DND-41 (cell line): Measurements from ENCODE around the gene FRMD8.

Source experiments
- ATAC-seq: fragments of 200-7000 bp; cut with Tn5 transposase; 3 replicates; pipeline ENCODE4 v1.9.1; 2021; ENCODE audit warnings: low read depth; ENCODE audit not compliant: insufficient read depth
- DNase-seq: peaks from one replicate; pipeline ENCODE4 v3.0.0-alpha.2; 2020
- H2AFZ ChIP-seq: 2 replicates; pipeline ENCODE4 v1.6.0; 2012; ENCODE audit warnings: low read depth, low read length
- H3K27ac ChIP-seq: 2 replicates; pipeline ENCODE4 v1.5.1; 2012; ENCODE audit warnings: low read length, inconsistent platforms
- H3K27me3 ChIP-seq: fragments of 200-600 bp; sonication (generic); 2 replicates; pipeline ENCODE4 v1.6.0; 2012; ENCODE audit warnings: low read length, mild to moderate bottlenecking, inconsistent platforms; ENCODE audit not compliant: insufficient read depth, poor library complexity
- H3K36me3 ChIP-seq: 2 replicates; pipeline ENCODE4 v1.5.1; 2012; ENCODE audit warnings: low read length, inconsistent platforms; ENCODE audit not compliant: insufficient read depth
- H3K4me1 ChIP-seq: 2 replicates; pipeline ENCODE4 v1.5.1; 2012; ENCODE audit warnings: mild to moderate bottlenecking, low read length; ENCODE audit not compliant: insufficient read depth
- H3K4me2 ChIP-seq: 2 replicates; pipeline ENCODE4 v1.6.0; 2012; ENCODE audit warnings: mild to moderate bottlenecking, moderate library complexity, low read length, inconsistent platforms; ENCODE audit not compliant: insufficient read depth
- H3K4me3 ChIP-seq, 2 experiments: fragments of 200-600 bp in 1 of 2; shearing (Covaris generic) in 1 of 2; 2 replicates each; pipeline ENCODE4 v1.5.1; 2012 to 2016; ENCODE audit warnings: inconsistent platforms in 2 of 2, low read length in 2 of 2, mild to moderate bottlenecking in 2 of 2, low read depth in 1 of 2, moderate library complexity in 1 of 2
- H3K79me2 ChIP-seq: 2 replicates; pipeline ENCODE4 v1.6.0; 2012; ENCODE audit warnings: low read length, inconsistent platforms; ENCODE audit not compliant: insufficient read depth
- H3K9ac ChIP-seq: 2 replicates; pipeline ENCODE4 v1.6.0; 2012; ENCODE audit warnings: low read depth, mild to moderate bottlenecking, inconsistent platforms, low read length, moderate library complexity
- H3K9me3 ChIP-seq: 2 replicates; pipeline ENCODE4 v1.5.1; 2012; ENCODE audit warnings: low read length, moderate library complexity, mild to moderate bottlenecking, inconsistent platforms; ENCODE audit not compliant: insufficient read depth, severe bottlenecking
- H4K20me1 ChIP-seq: 2 replicates; pipeline ENCODE4 v1.6.0; 2012; ENCODE audit warnings: low read length; ENCODE audit not compliant: insufficient read depth
- EZH2 ChIP-seq: IDR thresholded peaks from 3 replicates; pipeline ENCODE4 v1.6.1; 2012; ENCODE audit warnings: borderline replicate concordance, low read depth, mild to moderate bottlenecking, moderate library complexity, low read length, inconsistent platforms; ENCODE audit not compliant: severe bottlenecking
- TF ChIP-seq, protein P1 (sequence below): IDR thresholded peaks from 2 replicates; pipeline ENCODE4 v1.5.1; 2012; ENCODE audit warnings: borderline replicate concordance, low read length, moderate library complexity, mild to moderate bottlenecking; ENCODE audit not compliant: poor library complexity, severe bottlenecking; ENCODE audit errors: extremely low read depth

FRMD8 gene

GRCh38 chr11:65425971-65426838 is 39.8 kb downstream of the FRMD8 start:
- DNase-seq (no peak), ATAC-seq (no peak)
- peaks cover 47% of the 10 kb centered on the region for H3K36me3 ChIP-seq
- H3K9ac ChIP-seq = peak overlapping the region; percentile 98
- H4K20me1 ChIP-seq = peaks cover 83% of the 10 kb centered on the region
- H3K27ac ChIP-seq = peak overlapping the region; percentile 99
- peaks cover 97% of the 10 kb centered on the region for H3K79me2 ChIP-seq
- H3K4me1 ChIP-seq = peaks cover 65% of the 10 kb centered on the region
- no peak overlapping the region for H2AFZ ChIP-seq
- no peaks in the 10 kb centered on the region for H3K9me3 ChIP-seq
- peak overlapping the region; percentile 86 for H3K4me2 ChIP-seq
- no peak for TF ChIP-seq EZH2
- TF ChIP-seq, protein P1, sequence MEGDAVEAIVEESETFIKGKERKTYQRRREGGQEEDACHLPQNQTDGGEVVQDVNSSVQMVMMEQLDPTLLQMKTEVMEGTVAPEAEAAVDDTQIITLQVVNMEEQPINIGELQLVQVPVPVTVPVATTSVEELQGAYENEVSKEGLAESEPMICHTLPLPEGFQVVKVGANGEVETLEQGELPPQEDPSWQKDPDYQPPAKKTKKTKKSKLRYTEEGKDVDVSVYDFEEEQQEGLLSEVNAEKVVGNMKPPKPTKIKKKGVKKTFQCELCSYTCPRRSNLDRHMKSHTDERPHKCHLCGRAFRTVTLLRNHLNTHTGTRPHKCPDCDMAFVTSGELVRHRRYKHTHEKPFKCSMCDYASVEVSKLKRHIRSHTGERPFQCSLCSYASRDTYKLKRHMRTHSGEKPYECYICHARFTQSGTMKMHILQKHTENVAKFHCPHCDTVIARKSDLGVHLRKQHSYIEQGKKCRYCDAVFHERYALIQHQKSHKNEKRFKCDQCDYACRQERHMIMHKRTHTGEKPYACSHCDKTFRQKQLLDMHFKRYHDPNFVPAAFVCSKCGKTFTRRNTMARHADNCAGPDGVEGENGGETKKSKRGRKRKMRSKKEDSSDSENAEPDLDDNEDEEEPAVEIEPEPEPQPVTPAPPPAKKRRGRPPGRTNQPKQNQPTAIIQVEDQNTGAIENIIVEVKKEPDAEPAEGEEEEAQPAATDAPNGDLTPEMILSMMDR = no peak
- peak overlapping the region; percentile 75 to 79 for H3K4me3 ChIP-seq
- H3K27me3 ChIP-seq = no peaks in the 10 kb centered on the region

DNA sequence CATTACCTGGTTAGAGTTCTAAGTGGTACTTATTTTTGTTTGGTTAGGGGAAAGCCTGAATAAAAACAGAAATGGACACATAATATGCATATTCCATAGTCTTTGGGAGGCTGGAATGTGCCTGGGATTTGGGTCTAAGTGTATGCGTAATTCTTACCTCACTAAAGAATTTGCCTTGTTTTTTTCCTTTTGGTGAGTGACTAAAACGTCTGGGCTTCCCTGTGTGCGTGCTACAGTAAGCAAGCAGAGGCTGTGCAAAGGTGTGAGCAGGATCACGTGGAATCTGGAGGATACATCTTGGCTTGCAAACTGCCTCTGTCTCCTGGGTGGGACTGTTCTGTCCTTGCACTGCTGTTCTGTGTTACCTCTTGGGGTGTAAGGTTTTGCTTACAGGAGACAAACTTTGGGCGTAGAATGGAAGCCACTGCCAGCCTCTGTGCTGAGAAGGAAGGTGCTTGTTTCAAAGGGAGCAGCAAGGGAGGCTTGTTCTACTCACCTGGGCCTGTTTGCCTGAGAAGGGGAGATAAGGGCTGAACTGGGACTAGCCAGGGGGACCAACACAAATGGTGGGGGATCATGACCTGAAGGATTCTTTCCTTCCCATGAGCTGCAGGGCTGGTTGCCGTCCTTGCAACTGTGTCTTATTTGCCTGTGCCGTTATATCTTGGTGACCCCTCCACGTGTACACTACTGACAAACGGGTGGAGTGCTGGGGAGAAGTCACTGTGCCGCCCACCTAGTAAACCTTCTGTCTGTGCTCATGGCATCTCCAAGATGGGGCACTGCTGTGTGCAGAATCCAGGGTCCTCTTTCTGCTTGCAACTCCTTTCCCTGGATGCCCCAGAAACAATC is 40.6 kb downstream of the FRMD8 start:
- no peak for TF ChIP-seq EZH2
- TF ChIP-seq, protein P1 = peak; percentile 2
- Histone ChIP-seq H2AFZ (no peak overlapping the region), H3K4me1 (peaks cover 61% of the 10 kb centered on the region), H3K27ac (peak overlapping the region; percentile 99), H3K9me3 (no peaks in the 10 kb centered on the region), H3K79me2 (peaks cover 98% of the 10 kb centered on the region), H3K4me3 (peak overlapping the region; percentile 75 to 79; a peak in 3 of 4 replicates), H4K20me1 (peaks cover 88% of the 10 kb centered on the region), H3K9ac (peak overlapping the region; percentile 98), H3K4me2 (peak overlapping the region; percentile 86), H3K36me3 (peaks cover 47% of the 10 kb centered on the region), H3K27me3 (no peaks in the 10 kb centered on the region)
- DNase-seq = no peak
- no peak for ATAC-seq

- H3K4me1 ChIP-seq = peaks cover 61% of the 10 kb centered on the region
- peak overlapping the region; percentile 86 for H3K4me2 ChIP-seq
- peaks cover 46% of the 10 kb centered on the region for H3K36me3 ChIP-seq
- H3K4me3 ChIP-seq = peak overlapping the region in 1 of 2 experiments; percentile 79; a peak in 2 of 4 replicates
- ATAC-seq = peak; percentile 1; the same call in 1 of the 3 replicates
- H3K9ac ChIP-seq = peak overlapping the region; percentile 98
- peaks cover 87% of the 10 kb centered on the region for H4K20me1 ChIP-seq
- no peak for DNase-seq
- no peaks in the 10 kb centered on the region for H3K27me3 ChIP-seq
- H3K9me3 ChIP-seq = no peaks in the 10 kb centered on the region
- H2AFZ ChIP-seq = no peak overlapping the region
- peak overlapping the region; percentile 99 for H3K27ac ChIP-seq
- TF ChIP-seq, protein P1 = no peak
- no peak for TF ChIP-seq EZH2
- peaks cover 99% of the 10 kb centered on the region for H3K79me2 ChIP-seq
Measured at GRCh38 chr11:65427691-65428577, 41.5 kb downstream of the FRMD8 start.
